Glomerular visceral epithelial cell (primary cell): ENCODE data around the gene NOTO.
"Not testable (repeated sequence)": the region's sequence is repeated elsewhere in the genome, so short reads cannot be mapped to it uniquely, and the experiment has no call there.

Source experiments
- DNase-seq: peaks from one replicate; pipeline ENCODE4 v3.0.0-alpha.2; 2016; ENCODE audit errors: extremely low spot score

Gene NOTO

GRCh38 chr2:73200281-73200680 is 2.1 kb upstream of the NOTO start:
- not testable (repeated sequence) for DNase-seq

DNA sequence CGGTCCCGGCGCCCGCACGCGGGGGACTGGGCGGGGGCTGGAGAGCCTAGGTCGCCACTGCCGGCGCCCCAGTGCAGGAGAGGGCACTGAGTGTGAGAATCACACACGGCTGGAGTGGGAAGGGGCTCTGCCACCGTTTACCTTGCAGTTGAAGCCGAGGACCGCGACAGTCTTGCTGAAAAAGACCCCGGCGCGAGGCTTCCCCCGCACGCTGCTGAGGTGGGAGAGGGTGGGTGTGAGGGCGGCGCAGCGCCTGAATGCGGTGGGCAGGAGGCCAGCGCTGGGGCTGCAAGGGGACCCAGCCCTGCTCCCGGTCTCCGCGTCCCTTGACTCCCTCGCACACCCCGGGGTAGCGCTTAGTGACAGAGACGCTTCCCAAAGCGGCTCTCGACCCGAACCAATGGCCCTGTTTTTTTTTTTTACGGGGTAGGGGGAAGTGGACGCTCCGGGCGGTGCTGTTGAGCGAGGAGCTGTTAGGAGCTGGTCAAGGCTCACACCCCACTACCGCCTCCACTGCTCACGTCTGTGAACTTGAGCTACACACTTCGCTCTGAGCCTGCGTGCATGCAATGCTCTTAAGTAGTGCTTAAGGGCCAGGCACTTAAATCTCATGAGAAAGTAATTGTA is 794 bp downstream of the NOTO start:
- DNase-seq = no peak

DNA sequence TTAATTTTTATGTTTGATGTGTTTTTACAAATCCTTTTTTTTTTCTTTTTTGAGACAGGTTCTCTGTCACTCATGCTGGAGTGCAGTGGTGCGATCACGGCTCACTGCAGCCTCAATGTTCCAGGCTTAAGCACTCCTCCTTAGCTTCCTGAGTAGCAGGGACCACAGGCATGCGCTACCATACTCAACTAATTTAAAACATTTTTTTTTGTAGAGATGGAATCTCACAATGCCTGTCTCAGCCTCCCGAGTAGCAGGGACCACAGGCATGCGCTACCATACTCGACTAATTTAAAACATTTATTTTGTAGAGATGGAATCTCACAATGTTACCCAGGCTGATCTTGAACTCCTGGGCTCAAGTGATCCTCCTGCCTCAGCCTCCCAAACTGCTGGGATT is 3.2 kb downstream of the NOTO start:
- DNase-seq = no peak

DNA sequence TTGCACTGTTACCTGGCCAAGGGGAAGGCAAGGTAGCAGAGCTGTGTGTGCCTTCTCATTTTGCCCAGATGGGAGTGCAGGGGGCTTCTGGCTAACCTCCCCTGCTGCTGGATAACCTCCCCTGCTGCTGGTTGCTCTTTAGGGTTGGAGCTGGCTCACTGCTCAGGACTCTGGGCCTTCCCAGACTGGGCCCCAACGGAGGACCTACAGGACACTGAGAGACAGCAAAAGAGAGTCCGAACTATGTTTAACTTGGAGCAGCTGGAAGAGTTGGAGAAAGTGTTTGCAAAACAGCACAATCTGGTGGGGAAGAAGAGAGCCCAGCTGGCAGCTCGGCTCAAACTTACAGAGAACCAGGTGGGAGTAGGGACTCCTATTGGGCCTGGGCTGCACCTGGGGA is 5.9 kb downstream of the NOTO start:
- DNase-seq = no peak

DNA sequence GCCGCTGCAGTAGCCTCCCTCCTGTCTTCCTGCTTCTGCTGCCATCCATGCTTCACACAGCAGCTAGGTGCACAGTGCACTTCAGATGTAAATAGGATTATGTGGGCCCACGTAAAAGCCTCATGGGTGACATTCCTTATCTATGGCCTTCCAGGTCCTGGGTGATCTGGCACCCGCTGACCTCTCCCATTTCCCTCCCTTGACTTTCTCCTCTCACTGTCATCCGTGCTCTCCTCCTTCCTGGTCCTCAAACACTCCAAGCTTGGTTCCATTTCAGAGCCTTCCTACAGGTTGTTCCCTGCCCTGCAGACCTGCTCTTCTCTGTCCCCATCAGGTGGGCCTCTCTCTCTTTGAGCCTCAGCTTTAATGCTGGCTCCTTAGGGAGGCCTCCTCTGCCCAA is 7.6 kb downstream of the NOTO start:
- no peak for DNase-seq

DNA sequence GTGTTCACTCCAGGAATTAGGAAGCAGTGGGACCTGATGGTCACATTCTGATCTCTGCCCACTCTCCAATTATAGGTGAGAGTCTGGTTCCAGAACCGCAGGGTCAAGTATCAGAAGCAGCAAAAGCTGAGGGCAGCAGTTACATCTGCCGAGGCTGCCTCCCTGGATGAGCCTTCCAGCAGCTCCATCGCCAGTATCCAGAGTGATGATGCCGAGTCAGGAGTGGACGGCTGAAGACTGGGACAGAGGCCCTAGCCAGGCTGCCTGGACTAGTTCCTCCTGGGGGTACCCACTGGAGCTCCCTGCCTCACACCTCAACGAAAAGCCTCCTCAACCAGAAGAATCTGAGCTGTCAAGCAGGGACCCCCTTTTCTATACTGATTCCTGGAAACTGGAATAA is 8.3 kb downstream of the NOTO start:
- DNase-seq = no peak

DNA sequence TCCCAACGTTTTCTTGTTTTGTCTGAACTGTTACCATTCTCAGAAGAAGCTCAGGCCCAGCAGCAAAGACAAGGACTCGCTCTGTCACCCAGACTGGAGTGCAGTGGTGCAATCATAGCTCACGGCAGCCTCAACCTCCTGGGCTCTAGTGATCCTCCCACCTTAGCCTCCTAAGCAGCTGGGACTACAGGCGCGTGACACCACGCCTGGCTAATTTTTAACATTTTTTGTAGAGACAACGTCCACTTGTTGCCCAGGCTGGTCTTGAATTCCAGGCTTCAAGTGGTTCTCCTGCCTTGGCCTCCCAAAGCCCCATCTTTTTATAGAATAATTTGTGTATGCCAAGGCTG is 9.7 kb downstream of the NOTO start:
- DNase-seq = no peak

- DNase-seq = peak; percentile 63
Measured at GRCh38 chr2:73212448-73213176, 10.2 kb downstream of the NOTO start.

GRCh38 chr2:73214120-73215035 is 12.0 kb downstream of the NOTO start, which contains the start of gene SMYD5:
Gene SMYD5 (plus strand): TSS chr2:73214245. CDS start chr2:73214267, 22 bp downstream.
- peak; percentile 75 for DNase-seq

DNA sequence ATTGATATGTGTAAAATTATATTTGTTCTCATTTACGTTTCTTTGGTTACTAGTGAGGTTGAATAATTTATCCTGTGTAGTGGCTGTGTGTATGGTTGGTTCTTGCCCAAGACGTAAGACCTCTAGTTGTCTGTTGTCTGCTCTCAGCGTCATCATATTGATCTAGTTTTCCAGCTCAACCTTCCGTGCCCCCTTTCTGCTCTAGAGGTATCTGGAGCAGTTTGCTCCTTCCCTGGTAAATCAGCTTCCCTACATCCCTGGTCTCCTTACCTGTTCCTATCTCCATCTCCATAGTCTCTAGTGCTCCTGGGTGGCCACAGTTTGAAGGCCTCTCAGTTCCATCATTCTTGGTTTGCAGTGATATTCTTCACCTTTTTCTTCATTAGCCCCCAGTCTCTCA is 12.9 kb downstream of the NOTO start:
- DNase-seq = no peak

- DNase-seq = no peak
Measured at GRCh38 chr2:73217160-73217559, 14.8 kb downstream of the NOTO start.

GRCh38 chr2:73217826-73218225 is 15.5 kb downstream of the NOTO start:
- DNase-seq = no peak

GRCh38 chr2:73218298-73218697 is 15.9 kb downstream of the NOTO start:
- DNase-seq = peak; percentile 8

- no peak for DNase-seq
Measured at GRCh38 chr2:73223821-73224220, 21.4 kb downstream of the NOTO start.

GRCh38 chr2:73225513-73226360 is 23.4 kb downstream of the NOTO start:
- DNase-seq = no peak

DNA sequence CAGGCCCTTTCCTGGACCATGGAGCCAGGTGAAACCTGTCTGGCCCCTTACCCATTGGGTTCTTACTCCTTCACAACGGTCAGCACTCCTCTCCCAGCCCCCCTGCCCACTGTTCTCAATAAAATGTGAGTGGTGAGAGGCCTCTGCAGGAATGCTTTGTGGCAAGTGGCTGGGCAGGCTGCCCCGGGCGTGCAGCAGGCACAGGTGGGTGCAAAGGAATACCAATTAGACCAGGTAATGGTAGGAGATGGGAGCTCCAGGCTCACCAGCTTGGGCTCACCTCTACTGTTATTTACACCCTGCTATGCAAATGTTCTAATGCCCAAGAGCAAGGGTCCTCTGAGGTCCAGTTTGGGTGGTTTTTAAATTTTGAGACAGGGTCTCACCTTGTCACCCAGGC is 24.7 kb downstream of the NOTO start:
- DNase-seq = no peak

DNA sequence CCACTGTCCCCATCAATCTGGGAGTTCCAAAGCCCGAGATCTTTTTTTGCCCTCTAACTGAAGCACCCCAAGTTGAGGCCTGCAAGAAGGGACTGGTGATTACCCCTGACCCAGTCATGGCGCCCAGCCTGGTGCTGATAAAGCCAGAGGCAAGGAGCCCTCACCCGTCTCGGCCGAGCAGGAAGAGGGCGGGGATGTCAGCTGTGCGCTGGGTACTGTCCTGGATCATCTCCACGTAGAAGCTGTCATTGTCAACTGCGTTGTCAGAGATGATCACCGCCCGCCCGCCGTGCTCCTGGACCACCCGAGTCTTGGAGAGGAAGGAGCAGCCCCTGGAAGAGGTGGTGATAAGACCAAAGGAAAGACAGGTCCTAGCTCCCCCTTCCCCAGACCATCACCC is 26.3 kb downstream of the NOTO start:
- no peak for DNase-seq

DNA sequence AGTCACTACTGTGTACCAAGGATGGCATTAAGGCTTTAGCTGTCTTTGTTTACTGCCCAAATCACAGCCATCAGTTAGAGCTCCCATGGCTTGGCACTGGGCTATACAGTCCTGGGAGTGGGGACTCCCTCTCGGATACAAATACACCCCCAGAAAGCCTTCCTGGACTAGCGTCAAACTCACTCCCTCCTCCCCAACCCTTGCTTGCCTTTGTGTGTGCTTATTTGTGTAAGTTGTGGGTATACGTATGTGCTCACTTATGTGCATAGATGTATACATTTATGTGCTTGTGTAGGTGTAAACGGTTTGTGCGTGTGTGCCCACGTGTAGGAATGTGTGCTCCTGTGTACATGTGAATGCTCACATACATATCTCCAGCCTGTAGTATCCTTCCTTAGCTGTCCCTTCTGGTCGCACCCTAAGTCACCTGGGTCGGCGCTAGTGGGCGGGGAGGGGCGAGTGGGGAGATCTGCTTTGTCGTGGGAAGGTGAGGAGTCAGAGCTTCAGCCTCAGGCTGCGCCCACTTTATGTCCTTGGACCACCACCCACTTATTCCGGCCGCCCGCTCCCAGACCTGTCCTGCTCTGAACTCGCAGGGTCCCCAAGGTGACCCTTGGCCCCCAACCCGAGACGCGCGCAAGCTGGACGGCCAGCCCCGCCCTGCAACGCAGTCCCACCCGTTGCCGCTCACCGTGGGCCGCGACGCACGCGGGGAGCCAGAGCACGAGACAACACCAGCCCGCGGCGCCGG is 30.2 kb downstream of the NOTO start:
- no peak for DNase-seq

DNA sequence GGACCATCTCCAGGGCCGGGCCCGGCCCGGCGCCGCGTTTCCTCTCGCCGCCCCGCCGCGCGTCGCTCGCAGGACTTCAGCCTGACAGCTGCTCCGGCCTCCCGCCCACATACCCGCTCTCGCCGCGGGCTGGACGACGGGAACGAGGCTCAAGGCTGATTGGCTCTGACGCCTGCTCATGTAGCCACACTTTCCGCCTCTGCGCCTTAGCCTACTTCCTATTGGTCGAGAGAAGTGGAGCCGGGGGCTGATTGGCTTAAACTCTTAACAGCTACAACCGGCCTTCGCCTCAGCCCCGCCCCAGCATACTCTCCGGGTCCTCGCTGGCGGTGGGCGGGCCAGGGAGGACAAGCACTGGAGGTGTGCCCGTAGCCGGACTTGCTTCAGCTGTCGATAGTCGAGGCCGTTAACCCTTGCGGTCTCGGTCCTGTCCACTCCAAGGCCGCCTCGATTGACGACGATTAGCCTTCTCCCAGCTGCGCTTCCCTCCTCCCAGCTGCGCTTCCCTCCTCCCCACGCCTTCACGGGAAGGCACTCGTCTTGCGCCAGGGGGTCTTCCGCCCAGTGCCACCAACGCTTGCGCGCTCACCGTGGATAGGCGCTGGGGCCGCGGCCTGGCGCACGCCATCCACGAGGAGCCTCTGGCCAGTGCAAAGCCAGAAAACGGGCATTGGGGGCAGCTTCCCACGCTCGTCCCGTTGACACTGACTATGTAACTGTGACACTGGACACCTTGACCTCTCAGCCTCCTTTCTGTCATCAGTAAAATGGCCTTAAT is 31.0 kb downstream of the NOTO start, which contains the start of gene PRADC1:
PRADC1 (minus strand) TSS at position 86 of the 778 bp plus-strand sequence; CDS start at position 7, 79 bp downstream.
- peak; percentile 98 for DNase-seq
